HL-60 (cell line): ENCODE data around the gene SREBF1. TPM values are rescaled to one million over a fixed set of nuclear protein-coding genes. Genes with fewer than 3 reads are reported as not detected.

Experiments used
- DNase-seq, 2 experiments: peaks; one replicate each; pipeline ENCODE4 v3.0.0-alpha.2; 2010 to 2020; ENCODE audit warnings: low read depth in 1 of 2, low spot score in 1 of 2
- H3K27ac ChIP-seq: fragments of 250-450 bp; sonication (Bioruptor Pico); replicated peaks from 2 replicates; pipeline ENCODE4 v1.5.1; 2020; ENCODE audit warnings: mild to moderate bottlenecking, moderate library complexity
- H3K27me3 ChIP-seq: fragments of 250-450 bp; sonication (Bioruptor Pico); 2 replicates; pipeline ENCODE4 v1.5.1; 2021; ENCODE audit warnings: mild to moderate bottlenecking, moderate library complexity; ENCODE audit not compliant: insufficient read depth, poor library complexity, severe bottlenecking
- H3K4me3 ChIP-seq: replicated peaks from 2 replicates; pipeline ENCODE4 v1.5.1; 2011; ENCODE audit warnings: mild to moderate bottlenecking, control low read depth, low read length; ENCODE audit not compliant: insufficient read depth
- CTCF ChIP-seq: IDR thresholded peaks from one replicate; pipeline ENCODE4 v1.5.1; 2011; ENCODE audit warnings: low read length, control low read depth, inconsistent platforms; ENCODE audit not compliant: insufficient read depth
- GABPA ChIP-seq: IDR thresholded peaks from 2 replicates; pipeline ENCODE4 v1.6.1; 2012; ENCODE audit warnings: low read depth
- POLR2AphosphoS5 ChIP-seq: IDR thresholded peaks from 2 replicates; pipeline ENCODE4 v1.6.1; 2012; ENCODE audit warnings: low read depth
- REST ChIP-seq: IDR thresholded peaks from 2 replicates; pipeline ENCODE4 v1.6.1; 2012; ENCODE audit warnings: low read depth; ENCODE audit not compliant: insufficient replicate concordance
- SPI1 ChIP-seq: IDR thresholded peaks from 2 replicates; pipeline ENCODE4 v1.6.1; 2012; ENCODE audit warnings: low read depth, mild to moderate bottlenecking, borderline replicate concordance
- microRNA-seq: library from miRNA; unstranded; fragments of <30 nt; microRNA quantifications from one replicate; pipeline ENCODE4, GENCODE V29; 2018

Gene SREBF1

DNA sequence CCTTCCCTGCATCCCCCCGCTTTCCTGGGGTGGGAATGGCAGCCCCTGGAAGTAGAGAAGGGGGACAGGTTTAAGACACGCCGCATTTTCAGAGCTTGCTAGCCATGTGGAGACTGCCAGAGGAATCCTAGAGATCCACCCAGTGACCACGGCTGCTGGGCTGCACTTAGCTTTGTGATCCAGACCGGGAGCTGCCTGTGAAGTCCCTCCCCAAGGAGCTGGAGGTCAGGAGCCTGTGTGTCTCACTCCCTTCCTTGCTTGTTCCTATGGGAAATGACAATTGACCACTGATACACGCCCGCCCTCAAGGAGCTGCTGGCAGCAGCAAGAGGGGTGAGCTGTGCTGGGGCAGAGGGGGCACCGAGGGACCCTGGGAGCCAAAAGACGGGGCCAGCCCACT, 73.7 kb downstream of the SREBF1 start:
- H3K27ac ChIP-seq, result no peak overlapping the region

DNA sequence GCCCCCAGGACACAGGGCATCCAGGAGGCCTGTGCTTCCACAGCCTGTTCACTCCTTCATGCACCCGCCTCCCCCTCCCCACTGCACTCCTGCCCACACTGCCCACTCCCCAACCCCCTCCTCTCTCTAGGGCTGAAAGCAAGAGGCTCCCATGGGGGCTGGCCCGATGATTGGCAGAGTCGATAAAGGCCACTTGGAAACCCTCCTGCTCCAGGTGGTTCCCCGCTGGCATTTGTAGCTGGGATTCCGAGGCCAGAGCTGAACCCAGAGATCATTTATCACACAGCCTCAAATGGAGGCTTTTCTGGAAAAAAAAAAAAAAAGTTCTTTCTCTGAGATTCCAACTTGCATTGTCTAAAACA, 74.1 kb downstream of the SREBF1 start:
- H3K4me3 ChIP-seq, result no peak overlapping the region
- TF ChIP-seq CTCF (no peak), SPI1 (no peak), GABPA (no peak), REST (no peak), POLR2AphosphoS5 (no peak)
- no peak for DNase-seq
- H3K27me3 ChIP-seq, result no peaks in the 10 kb centered on the region
- no peak overlapping the region for H3K27ac ChIP-seq

More for the DNA sequence above, 73.7 kb downstream of the SREBF1 start:
- H3K27me3 ChIP-seq, result no peaks in the 10 kb centered on the region
- DNase-seq, result no peak
- TF ChIP-seq REST (no peak), SPI1 (no peak), GABPA (no peak), CTCF (no peak), POLR2AphosphoS5 (no peak)
- no peak overlapping the region for H3K4me3 ChIP-seq

Small RNA genes within 50 kb of the gene (microRNA-seq; reads per million reads assigned to microRNA genes)
- 4,049 reads per million, percentile 94 among the genes with 10 or more reads in this experiment for gene MIR33B
- not detected for gene MIR6777
